Subcutaneous adipose tissue (tissue), 4 donors: ENCODE data around the gene HSD17B12. TPM values are rescaled to one million over a fixed set of nuclear protein-coding genes. Genes with fewer than 3 reads are reported as not detected.

Experiments
- CTCF ChIP-seq: fragments of 450-650 bp; IDR thresholded peaks from one replicate; pipeline ENCODE4 v1.5.1; 2016; ENCODE audit warnings: low read depth, mild to moderate bottlenecking, control low read depth, antibody characterized with exemption, moderate library complexity
- total RNA-seq, 4 donors: library from RNA; depleted of rRNA; stranded (reverse); fragments of >200 nt; gene quantifications; one replicate each; pipeline ENCODE4 v1.1.0, GENCODE V29; 2016

Gene HSD17B12
- total RNA-seq, 4 donors from 2014 or later = 41.2 to 65.6 (median 57.6) TPM

- no peak for TF ChIP-seq CTCF
These were observed 157.3 kb downstream of the HSD17B12 start for GRCh38 chr11:43837879-43838278.

- no peak for TF ChIP-seq CTCF
These were observed 161.5 kb downstream of the HSD17B12 start for GRCh38 chr11:43842021-43842420.

- no peak for TF ChIP-seq CTCF
These were observed 165.3 kb downstream of the HSD17B12 start for GRCh38 chr11:43845816-43846215.

- no peak for TF ChIP-seq CTCF
These were observed 171.6 kb downstream of the HSD17B12 start for GRCh38 chr11:43852057-43852636.

- no peak for TF ChIP-seq CTCF
These were observed 173.2 kb downstream of the HSD17B12 start for GRCh38 chr11:43853781-43854180.

- no peak for TF ChIP-seq CTCF
These were observed 176.5 kb downstream of the HSD17B12 start for GRCh38 chr11:43856993-43857392.

GRCh38 chr11:43861141-43861540 is 180.6 kb downstream of the HSD17B12 start:
- no peak for TF ChIP-seq CTCF
